T-helper 1 cell treated with Interleukin-12 subunit alpha and Interleukin-12 subunit beta and Interleukin-4 antibody, amounts not matched to agents 30 μg/mL and 1 μg/mL, for 36 hours (primary cell): ENCODE measurements around the gene RBM10.
"Not testable (repeated sequence)": the region's sequence is repeated elsewhere in the genome, so short reads cannot be mapped to it uniquely, and the experiment has no call there.

ENCODE experiments used
- H3K27ac Mint-ChIP-seq: one replicate; pipeline ENCODE4 v1.8.0; 2021; ENCODE audit warnings: mild to moderate bottlenecking, mixed read lengths
- H3K27me3 Mint-ChIP-seq: one replicate; pipeline ENCODE4 v1.8.0; 2021; ENCODE audit warnings: low read depth, mixed read lengths
- H3K36me3 Mint-ChIP-seq: one replicate; pipeline ENCODE4 v1.8.0; 2021; ENCODE audit warnings: low read depth, mixed read lengths
- H3K4me1 Mint-ChIP-seq: one replicate; pipeline ENCODE4 v1.8.0; 2021; ENCODE audit warnings: low read depth, mixed read lengths
- H3K4me3 Mint-ChIP-seq: one replicate; pipeline ENCODE4 v1.8.0; 2021; ENCODE audit warnings: mild to moderate bottlenecking, moderate library complexity, mixed read lengths
- H3K9me3 Mint-ChIP-seq: one replicate; pipeline ENCODE4 v1.8.0; 2021; ENCODE audit warnings: mixed read lengths

Gene RBM10

GRCh38 chrX:47144626-47145394 is at the start of gene RBM10, which contains the start of gene NDUFB11:
Gene RBM10, plus strand, starts transcription at chrX:47145221. Its CDS starts 2,261 bp downstream, at chrX:47147482.
Gene NDUFB11, minus strand, starts transcription at chrX:47144702. Its CDS starts 23 bp downstream, at chrX:47144679.
- Mint-ChIP-seq H3K27me3 (no peaks in the 10 kb centered on the region), H3K4me1 (peaks cover 25% of the 10 kb centered on the region), H3K9me3 (no peaks in the 10 kb centered on the region), H3K36me3 (peaks cover 34% of the 10 kb centered on the region), H3K27ac (peak within 1 kb of the TSS; percentile 99), H3K4me3 (peak within 1 kb of the TSS; percentile 97)

- Mint-ChIP-seq H3K36me3 (no peaks in the 10 kb centered on the region), H3K9me3 (no peaks in the 10 kb centered on the region), H3K4me1 (no peaks in the 10 kb centered on the region), H3K27ac (no peak overlapping the region), H3K4me3 (no peak overlapping the region), H3K27me3 (no peaks in the 10 kb centered on the region)
Measured at GRCh38 chrX:47097018-47097417, 48.0 kb upstream of the RBM10 start.

DNA sequence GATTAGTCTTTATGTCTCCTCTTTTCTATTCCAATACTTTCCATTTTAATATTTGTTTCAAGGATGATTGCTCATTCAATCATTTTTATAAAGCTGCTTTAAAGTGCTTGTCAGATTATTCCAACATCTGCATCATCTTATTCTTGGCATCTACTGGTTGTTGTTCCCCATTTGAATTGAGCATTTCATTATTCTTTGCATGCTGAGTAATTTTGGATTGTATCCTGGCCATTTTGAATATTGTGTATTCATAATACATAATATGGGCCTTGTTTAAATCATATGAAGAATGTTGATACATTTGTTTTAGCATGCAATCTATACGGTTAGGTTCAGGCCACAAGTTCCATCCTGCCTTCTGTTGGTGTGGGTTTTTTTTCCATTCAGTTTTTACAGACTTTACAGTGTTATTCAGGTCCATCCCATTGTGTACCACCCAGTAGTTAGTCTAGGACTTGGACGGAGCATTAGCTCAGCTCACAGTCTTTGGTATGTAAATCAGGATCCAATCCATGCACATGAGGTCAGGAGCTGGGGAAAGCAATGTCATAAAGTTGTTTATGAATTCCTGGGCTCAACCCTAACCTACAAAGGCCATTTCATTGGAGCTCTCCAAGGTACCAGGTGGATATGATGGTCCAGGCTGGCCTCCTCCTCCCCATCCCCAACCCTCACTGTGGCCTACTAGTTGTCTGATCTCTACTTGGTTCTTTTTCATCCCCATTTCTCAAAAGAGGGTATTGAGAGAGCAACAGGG is 46.5 kb upstream of the RBM10 start:
- H3K9me3 Mint-ChIP-seq, result no peaks in the 10 kb centered on the region
- no peaks in the 10 kb centered on the region for H3K4me1 Mint-ChIP-seq
- no peaks in the 10 kb centered on the region for H3K27me3 Mint-ChIP-seq
- no peaks in the 10 kb centered on the region for H3K36me3 Mint-ChIP-seq
- H3K4me3 Mint-ChIP-seq, result no peak overlapping the region
- H3K27ac Mint-ChIP-seq, result no peak overlapping the region

GRCh38 chrX:47101206-47101605 is 43.8 kb upstream of the RBM10 start:
- Mint-ChIP-seq H3K9me3 (no peaks in the 10 kb centered on the region), H3K27ac (no peak overlapping the region), H3K4me3 (no peak overlapping the region), H3K27me3 (no peaks in the 10 kb centered on the region), H3K4me1 (no peaks in the 10 kb centered on the region), H3K36me3 (no peaks in the 10 kb centered on the region)

- H3K4me1 Mint-ChIP-seq, result not testable (repeated sequence)
Measured at GRCh38 chrX:47110936-47111615, 33.9 kb upstream of the RBM10 start.

DNA sequence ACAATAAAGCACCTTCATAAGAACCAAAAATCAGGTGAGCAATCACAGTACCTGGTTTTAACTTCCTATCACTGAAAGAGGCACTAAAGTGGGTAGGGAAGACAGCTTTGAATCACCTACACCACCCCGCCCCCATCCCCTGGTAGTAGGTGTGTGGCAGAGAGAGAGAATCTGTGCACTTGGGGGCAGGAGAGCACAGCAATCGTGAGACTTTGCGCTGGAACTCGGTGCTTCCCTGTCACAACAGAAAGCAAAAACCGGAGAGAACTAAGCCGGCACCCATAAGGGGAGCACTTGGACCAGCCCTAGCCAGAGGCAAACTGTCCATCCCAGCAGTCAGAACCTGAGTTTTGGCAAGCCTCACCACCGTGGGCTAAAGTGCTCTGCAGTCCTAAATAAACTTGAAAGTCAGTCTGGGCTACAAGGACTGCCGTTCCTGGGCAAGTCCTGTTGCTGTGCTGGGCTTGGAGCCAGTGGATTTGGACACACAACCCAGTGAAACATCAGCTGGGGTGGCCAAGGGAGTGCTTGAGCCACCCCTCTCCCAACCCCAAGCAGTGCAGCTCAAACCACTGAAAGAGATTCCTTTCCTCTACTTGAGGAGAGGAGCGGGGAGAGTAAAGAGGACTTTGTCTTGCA is 32.6 kb upstream of the RBM10 start:
- Mint-ChIP-seq H3K27me3 (peaks cover 3% of the 10 kb centered on the region), H3K27ac (no peak overlapping the region), H3K9me3 (peaks cover 3% of the 10 kb centered on the region), H3K4me1 (no peaks in the 10 kb centered on the region), H3K4me3 (no peak overlapping the region), H3K36me3 (no peaks in the 10 kb centered on the region)

More at GRCh38 chrX:47110936-47111615, 33.9 kb upstream of the RBM10 start:
- not testable (repeated sequence) for H3K27me3 Mint-ChIP-seq, H3K4me3 Mint-ChIP-seq, H3K36me3 Mint-ChIP-seq, H3K9me3 Mint-ChIP-seq, H3K27ac Mint-ChIP-seq

- not testable (repeated sequence) for H3K4me1 Mint-ChIP-seq, H3K9me3 Mint-ChIP-seq, H3K27ac Mint-ChIP-seq, H3K4me3 Mint-ChIP-seq, H3K36me3 Mint-ChIP-seq, H3K27me3 Mint-ChIP-seq
Measured at GRCh38 chrX:47116551-47117110, 28.4 kb upstream of the RBM10 start.

DNA sequence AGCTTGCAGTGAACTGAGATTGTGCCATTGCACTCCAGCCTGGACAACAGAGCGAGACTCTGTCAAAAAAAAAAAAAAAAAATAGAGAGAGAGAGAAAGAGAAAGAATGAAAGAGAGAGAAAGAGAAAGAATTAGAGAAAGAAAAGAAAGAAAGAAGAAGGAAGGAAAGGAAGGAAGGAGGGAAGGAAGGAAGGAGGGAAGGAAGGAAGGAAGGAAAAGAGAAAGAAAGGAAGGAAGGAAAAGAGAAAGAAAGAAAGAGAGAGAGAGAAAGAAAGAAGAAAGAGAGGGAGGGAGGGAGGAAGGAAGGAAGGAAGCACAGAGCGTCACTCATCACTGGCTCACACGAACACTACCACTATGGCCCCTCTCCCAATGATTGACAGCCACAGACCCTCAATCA is 20.6 kb upstream of the RBM10 start:
- not testable (repeated sequence) for H3K27me3 Mint-ChIP-seq, H3K4me1 Mint-ChIP-seq, H3K4me3 Mint-ChIP-seq, H3K36me3 Mint-ChIP-seq, H3K27ac Mint-ChIP-seq, H3K9me3 Mint-ChIP-seq

- Mint-ChIP-seq H3K27ac (peak overlapping the region; percentile 96), H3K9me3 (no peaks in the 10 kb centered on the region), H3K4me3 (peak overlapping the region; percentile 97)
Measured at GRCh38 chrX:47129157-47129898, 15.7 kb upstream of the RBM10 start.

GRCh38 chrX:47129899-47130358 is 15.1 kb upstream of the RBM10 start:
- Mint-ChIP-seq H3K27me3 (no peaks in the 10 kb centered on the region), H3K4me3 (peak overlapping the region; percentile 97), H3K27ac (no peak overlapping the region), H3K9me3 (no peaks in the 10 kb centered on the region), H3K36me3 (no peaks in the 10 kb centered on the region), H3K4me1 (no peaks in the 10 kb centered on the region)

More at GRCh38 chrX:47129157-47129898, 15.7 kb upstream of the RBM10 start:
- H3K4me1 Mint-ChIP-seq, result peaks cover 1% of the 10 kb centered on the region
- H3K36me3 Mint-ChIP-seq, result no peaks in the 10 kb centered on the region
- no peaks in the 10 kb centered on the region for H3K27me3 Mint-ChIP-seq

- Mint-ChIP-seq H3K36me3 (no peaks in the 10 kb centered on the region), H3K4me3 (no peak overlapping the region), H3K9me3 (no peaks in the 10 kb centered on the region), H3K4me1 (no peaks in the 10 kb centered on the region), H3K27me3 (no peaks in the 10 kb centered on the region), H3K27ac (no peak overlapping the region)
Measured at GRCh38 chrX:47133493-47133892, 11.5 kb upstream of the RBM10 start.

- H3K36me3 Mint-ChIP-seq, H3K9me3 Mint-ChIP-seq, H3K27me3 Mint-ChIP-seq, H3K4me3 Mint-ChIP-seq, H3K4me1 Mint-ChIP-seq, H3K27ac Mint-ChIP-seq: not testable (repeated sequence)
Measured at GRCh38 chrX:47135650-47136049, 9.4 kb upstream of the RBM10 start.

DNA sequence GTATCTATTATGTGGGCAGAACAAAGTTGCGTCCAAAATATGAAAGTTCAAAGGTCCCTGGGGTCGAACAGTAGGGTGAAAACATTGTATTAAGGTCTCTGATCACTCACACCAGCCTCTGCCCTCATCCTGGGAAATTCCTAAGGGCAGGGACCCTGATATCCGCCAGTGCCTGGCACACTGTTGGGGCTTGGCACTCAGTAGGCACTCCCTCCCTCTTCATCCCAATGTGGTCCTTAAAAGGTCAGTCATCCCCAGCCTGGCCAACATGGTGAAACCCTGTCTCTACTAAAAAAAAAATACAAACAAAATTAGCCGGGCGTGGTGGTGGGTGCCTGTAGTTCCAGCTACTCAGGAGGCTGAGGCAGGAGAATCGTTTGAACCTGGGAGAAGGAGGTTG is 6.8 kb upstream of the RBM10 start:
- Mint-ChIP-seq H3K4me3 (no peak overlapping the region), H3K27ac (no peak overlapping the region), H3K27me3 (no peaks in the 10 kb centered on the region), H3K4me1 (peaks cover 10% of the 10 kb centered on the region), H3K36me3 (peaks cover 20% of the 10 kb centered on the region), H3K9me3 (no peaks in the 10 kb centered on the region)
